Thyroid gland (tissue), 4 donors: ENCODE data around the gene RPP25L.

Experiments
- CTCF ChIP-seq, 6 experiments: fragments of 200-600 bp in 3 of 6; fragments of 450-650 bp in 3 of 6; sonication (generic) in 3 of 6; IDR thresholded peaks; one replicate each; pipeline ENCODE4 v1.5.1; 2016 to 2019; ENCODE audit warnings: antibody characterized with exemption in 6 of 6, mild to moderate bottlenecking in 2 of 6, inconsistent platforms in 1 of 6, moderate library complexity in 1 of 6
- POLR2A ChIP-seq, 2 donors: fragments of 450-650 bp; IDR thresholded peaks; one replicate each; pipeline ENCODE4 v1.6.1; 2017; ENCODE audit warnings: antibody characterized with exemption in 2 of 2, mild to moderate bottlenecking in 2 of 2, moderate library complexity in 1 of 2

GRCh38 chr9:34584970-34585369 is 26.9 kb downstream of the RPP25L start:
- no peak for TF ChIP-seq CTCF (IDR thresholded peaks at IDR 0.05)
- no peak for TF ChIP-seq POLR2A (IDR thresholded peaks at IDR 0.05)
